NK-92 (cell line): Measurements from ENCODE around the gene WIPF2.
"Not testable (repeated sequence)": the region's sequence is repeated elsewhere in the genome, so short reads cannot be mapped to it uniquely, and the experiment has no call there.

Experiments used
- DNase-seq: peaks from one replicate; lab custom pipeline; 2025; ENCODE audit not compliant: unreplicated experiment; lab: John Stamatoyannopoulos, UW

WIPF2 gene

GRCh38 chr17:40191237-40192208 is 27.6 kb upstream of the WIPF2 start:
- DNase-seq = no peak

GRCh38 chr17:40192961-40193360 is 26.1 kb upstream of the WIPF2 start:
- no peak for DNase-seq

- DNase-seq = no peak
Measured at GRCh38 chr17:40194821-40195220, 24.3 kb upstream of the WIPF2 start.

- DNase-seq = no peak
Measured at GRCh38 chr17:40197550-40197949, 21.6 kb upstream of the WIPF2 start.

- not testable (repeated sequence) for DNase-seq
Measured at GRCh38 chr17:40197965-40198456, 21.1 kb upstream of the WIPF2 start.

GRCh38 chr17:40198576-40198975 is 20.5 kb upstream of the WIPF2 start:
- no peak for DNase-seq

- no peak for DNase-seq
Measured at GRCh38 chr17:40203131-40203530, 16.0 kb upstream of the WIPF2 start.

GRCh38 chr17:40206193-40206592 is 12.9 kb upstream of the WIPF2 start:
- not testable (repeated sequence) for DNase-seq

GRCh38 chr17:40209404-40210093 is 9.6 kb upstream of the WIPF2 start:
- DNase-seq = no peak

GRCh38 chr17:40213914-40214313 is 5.2 kb upstream of the WIPF2 start:
- not testable (repeated sequence) for DNase-seq

GRCh38 chr17:40218006-40218739 is 931 bp upstream of the WIPF2 start:
- DNase-seq = no peak

GRCh38 chr17:40219594-40220338 is 662 bp downstream of the WIPF2 start:
- DNase-seq = no peak

- no peak for DNase-seq
Measured at GRCh38 chr17:40224718-40225550, 5.8 kb downstream of the WIPF2 start.

GRCh38 chr17:40229146-40229545 is 10.0 kb downstream of the WIPF2 start:
- DNase-seq = not testable (repeated sequence)

GRCh38 chr17:40230670-40231069 is 11.6 kb downstream of the WIPF2 start:
- no peak for DNase-seq

- not testable (repeated sequence) for DNase-seq
Measured at GRCh38 chr17:40231928-40232327, 12.8 kb downstream of the WIPF2 start.

GRCh38 chr17:40241252-40241834 is 22.2 kb downstream of the WIPF2 start:
- no peak for DNase-seq

- no peak for DNase-seq
Measured at GRCh38 chr17:40242774-40243173, 23.7 kb downstream of the WIPF2 start.

- no peak for DNase-seq
Measured at GRCh38 chr17:40243761-40244160, 24.7 kb downstream of the WIPF2 start.
